SH-SY5Y (cell line): ENCODE data around the gene FIGN.

Source experiments
- GATA2 ChIP-seq: IDR thresholded peaks from 2 replicates; pipeline ENCODE4 v1.6.1; 2011; ENCODE audit warnings: mild to moderate bottlenecking, low read depth, low read length
- GATA3 ChIP-seq: IDR thresholded peaks from 2 replicates; pipeline ENCODE4 v1.6.1; 2011; ENCODE audit warnings: low read depth, mild to moderate bottlenecking, low read length, moderate library complexity

DNA sequence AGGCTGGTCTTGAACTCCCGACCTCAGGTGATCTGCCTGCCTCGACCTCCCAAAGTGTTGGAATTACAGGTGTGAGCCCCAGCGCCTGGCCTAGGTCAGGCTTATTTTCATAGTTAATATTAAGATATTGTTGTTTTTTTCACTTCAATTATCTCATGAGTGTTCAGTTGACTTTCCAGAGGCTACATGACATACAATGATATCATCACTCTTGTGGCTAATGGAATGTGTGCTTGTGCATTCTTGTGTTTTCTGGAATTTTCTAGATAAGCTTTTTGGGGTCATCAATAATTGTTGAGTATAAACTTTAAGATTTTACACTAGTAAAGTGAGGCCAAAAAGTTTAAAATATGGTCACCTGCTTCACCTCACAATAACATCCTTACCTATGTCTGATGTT is 180.9 kb downstream of the FIGN start:
- TF ChIP-seq GATA3 (no peak), GATA2 (no peak)
